Measurements from ENCODE around the gene BID. TPM values are rescaled to one million over a fixed set of nuclear protein-coding genes. Genes with fewer than 3 reads are reported as not detected.

Gene BID
- total and polyA plus RNA-seq, 2 of the 4 experiments (the other 2 are of a cell fraction): 69.5 to 240 TPM

DNA sequence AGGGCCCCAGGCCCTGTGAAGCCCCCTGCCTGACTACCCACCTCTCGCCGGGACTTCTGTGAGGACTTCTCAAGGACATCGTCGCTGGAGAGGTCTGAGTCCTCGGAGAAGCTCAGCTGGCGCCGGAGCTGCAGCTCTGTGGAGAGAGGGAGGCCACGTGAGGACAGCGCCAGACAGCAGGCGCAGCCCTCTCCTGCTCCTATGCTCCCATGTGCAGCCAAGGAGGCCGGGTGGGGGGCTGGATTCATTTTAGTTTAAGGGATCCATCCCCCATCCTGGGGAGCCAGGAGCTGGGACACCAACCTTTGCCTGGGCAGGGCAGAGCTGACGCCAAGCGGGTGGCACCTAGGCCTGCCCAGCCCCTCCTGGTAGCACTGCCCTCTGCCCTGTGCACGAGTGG lies 42.4 kb upstream of the BID start:
- no peak overlapping the region for H2BK20ac ChIP-seq (ENCODE audit: low read depth, low read length)
- intact Hi-C loops (cut with micrococcal nuclease) (no loop called here), dilution Hi-C loops (cut with HindIII; ENCODE audit: low sequenced_read_pairs, unreplicated experiment) (no loop called here), in situ Hi-C loops (cut with MboI; ENCODE audit: low sequenced_read_pairs) (loop anchor here (25.0 kb wide), 1 partner anchor 729 kb away; the partner anchor contains the start of gene IL17RA)
- TF ChIP-seq, protein P1, sequence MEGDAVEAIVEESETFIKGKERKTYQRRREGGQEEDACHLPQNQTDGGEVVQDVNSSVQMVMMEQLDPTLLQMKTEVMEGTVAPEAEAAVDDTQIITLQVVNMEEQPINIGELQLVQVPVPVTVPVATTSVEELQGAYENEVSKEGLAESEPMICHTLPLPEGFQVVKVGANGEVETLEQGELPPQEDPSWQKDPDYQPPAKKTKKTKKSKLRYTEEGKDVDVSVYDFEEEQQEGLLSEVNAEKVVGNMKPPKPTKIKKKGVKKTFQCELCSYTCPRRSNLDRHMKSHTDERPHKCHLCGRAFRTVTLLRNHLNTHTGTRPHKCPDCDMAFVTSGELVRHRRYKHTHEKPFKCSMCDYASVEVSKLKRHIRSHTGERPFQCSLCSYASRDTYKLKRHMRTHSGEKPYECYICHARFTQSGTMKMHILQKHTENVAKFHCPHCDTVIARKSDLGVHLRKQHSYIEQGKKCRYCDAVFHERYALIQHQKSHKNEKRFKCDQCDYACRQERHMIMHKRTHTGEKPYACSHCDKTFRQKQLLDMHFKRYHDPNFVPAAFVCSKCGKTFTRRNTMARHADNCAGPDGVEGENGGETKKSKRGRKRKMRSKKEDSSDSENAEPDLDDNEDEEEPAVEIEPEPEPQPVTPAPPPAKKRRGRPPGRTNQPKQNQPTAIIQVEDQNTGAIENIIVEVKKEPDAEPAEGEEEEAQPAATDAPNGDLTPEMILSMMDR (conservative IDR thresholded peaks at IDR 0.05; ENCODE audit: low read depth, low read length): no peak
- no peak for TF ChIP-seq BHLHE40 (IDR thresholded peaks at IDR 0.05; ENCODE audit: low read depth, low read length)
- no peak for TF ChIP-seq MAZ (IDR thresholded peaks at IDR 0.05; ENCODE audit: borderline replicate concordance, low read depth, low read length)
- TF ChIP-seq, protein P2, sequence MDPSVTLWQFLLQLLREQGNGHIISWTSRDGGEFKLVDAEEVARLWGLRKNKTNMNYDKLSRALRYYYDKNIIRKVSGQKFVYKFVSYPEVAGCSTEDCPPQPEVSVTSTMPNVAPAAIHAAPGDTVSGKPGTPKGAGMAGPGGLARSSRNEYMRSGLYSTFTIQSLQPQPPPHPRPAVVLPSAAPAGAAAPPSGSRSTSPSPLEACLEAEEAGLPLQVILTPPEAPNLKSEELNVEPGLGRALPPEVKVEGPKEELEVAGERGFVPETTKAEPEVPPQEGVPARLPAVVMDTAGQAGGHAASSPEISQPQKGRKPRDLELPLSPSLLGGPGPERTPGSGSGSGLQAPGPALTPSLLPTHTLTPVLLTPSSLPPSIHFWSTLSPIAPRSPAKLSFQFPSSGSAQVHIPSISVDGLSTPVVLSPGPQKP (IDR thresholded peaks at IDR 0.05; ENCODE audit: borderline replicate concordance, low read depth, low read length): no peak
- no peak for TF ChIP-seq POLR2A (IDR thresholded peaks at IDR 0.05; ENCODE audit: low read depth, low read length)
- TF ChIP-seq, protein P3, sequence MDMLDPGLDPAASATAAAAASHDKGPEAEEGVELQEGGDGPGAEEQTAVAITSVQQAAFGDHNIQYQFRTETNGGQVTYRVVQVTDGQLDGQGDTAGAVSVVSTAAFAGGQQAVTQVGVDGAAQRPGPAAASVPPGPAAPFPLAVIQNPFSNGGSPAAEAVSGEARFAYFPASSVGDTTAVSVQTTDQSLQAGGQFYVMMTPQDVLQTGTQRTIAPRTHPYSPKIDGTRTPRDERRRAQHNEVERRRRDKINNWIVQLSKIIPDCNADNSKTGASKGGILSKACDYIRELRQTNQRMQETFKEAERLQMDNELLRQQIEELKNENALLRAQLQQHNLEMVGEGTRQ (IDR thresholded peaks at IDR 0.05; ENCODE audit: low read depth, low read length): no peak
- no peak for TF ChIP-seq RAD21 (IDR thresholded peaks at IDR 0.05; ENCODE audit: low read length)
- no peak for TF ChIP-seq RFX5 (IDR thresholded peaks at IDR 0.05; ENCODE audit: low read depth, low read length)
- TF ChIP-seq CEBPB (IDR thresholded peaks at IDR 0.05; ENCODE audit: low read depth, low read length): no peak
- no peak for TF ChIP-seq CHD1 (IDR thresholded peaks at IDR 0.05; ENCODE audit: low read depth, low read length)
- H3K14ac ChIP-seq (replicated peaks; ENCODE audit: low read depth, low read length): no peak overlapping the region
- peaks cover 41% of the 10 kb centered on the region for H3K36me3 ChIP-seq (ENCODE audit: control insufficient read depth, insufficient read depth, low read length)
- no peak overlapping the region for H3K27ac ChIP-seq (ENCODE audit: insufficient read depth, low read length)
- ChIA-PET CTCF (no interaction called here), POLR2A (ENCODE audit: unreplicated experiment) (no interaction called here)
- no peak overlapping the region for H2AFZ ChIP-seq (replicated peaks; ENCODE audit: low read length, poor library complexity)
- no peak overlapping the region for H4K8ac ChIP-seq (ENCODE audit: low read depth in 2 of 2, low read length in 2 of 2)
- no peak overlapping the region for H3K9ac ChIP-seq (ENCODE audit: low read depth, low read length)
- no peak overlapping the region for H2BK5ac ChIP-seq (ENCODE audit: low read depth, low read length, poor library complexity, severe bottlenecking)
- H3K56ac ChIP-seq (ENCODE audit: extremely low read depth, insufficient read depth, low read length): no peak overlapping the region
- no peak overlapping the region for H2AK5ac ChIP-seq (ENCODE audit: low read depth, low read length)
- no peak overlapping the region for H3K18ac ChIP-seq (ENCODE audit: low read depth, low read length)
- no peak overlapping the region for H4K5ac ChIP-seq (ENCODE audit: low read depth, low read length)
- H3K9me3 ChIP-seq (ENCODE audit: control insufficient read depth, insufficient read depth, low read length): no peaks in the 10 kb centered on the region
- H3K4me2 ChIP-seq (ENCODE audit: low read depth, low read length): no peak overlapping the region
- no peaks in the 10 kb centered on the region for H3K27me3 ChIP-seq (ENCODE audit: control insufficient read depth, insufficient read depth, low read length)
- no peak overlapping the region for H2AK9ac ChIP-seq (replicated peaks; ENCODE audit: low read depth, low read length, poor library complexity)
- BruUV-seq (replicated peaks): no TSS peak
- no peaks in the 10 kb centered on the region; the same call in 1 of the 2 replicates for H4K20me1 ChIP-seq (ENCODE audit: insufficient read depth, low read length)
- no peaks in the 10 kb centered on the region for H3K4me1 ChIP-seq (ENCODE audit: control insufficient read depth, insufficient read depth, low read length)
- H2BK15ac ChIP-seq (ENCODE audit: low read depth, low read length): no peak overlapping the region
- no peaks in the 10 kb centered on the region for H3K79me1 ChIP-seq (ENCODE audit: low read depth in 1 of 2, low read length in 2 of 2)
- no peak overlapping the region for H4K91ac ChIP-seq (ENCODE audit: insufficient read depth, low read depth, low read length)
- H3K9me1 ChIP-seq (ENCODE audit: insufficient read depth, low read length): no peaks in the 10 kb centered on the region
- H3K4me3 ChIP-seq (ENCODE audit: insufficient read depth, low read depth, low read length): no peak overlapping the region
- no peak overlapping the region for H2BK120ac ChIP-seq (ENCODE audit: low read depth, low read length)
- ATAC-seq (ENCODE audit: low read depth) (no peak), DNase-seq (no peak)
- no peak overlapping the region for H3K23ac ChIP-seq (ENCODE audit: low read depth, low read length)
- H3K4ac ChIP-seq (ENCODE audit: low read depth, low read length): no peak overlapping the region
- no CpG with 5 or more reads among the region's 14 CpGs for WGBS, 2 experiments (ENCODE audit: extremely low coverage in 2 of 2, insufficient read length in 1 of 2)
